Measurements from ENCODE around the gene ASS1.

The ASS1 gene

GRCh38 chr9:130421802-130422276 is 22.9 kb upstream of the ASS1 start:
- Histone ChIP-seq H3K9me3 (ENCODE audit: control insufficient read depth, low read length) (no peaks in the 10 kb centered on the region), H3K36me3 (ENCODE audit: control insufficient read depth, insufficient read depth, low read length) (no peaks in the 10 kb centered on the region), H3K4me3 (ENCODE audit: low read length) (no peak overlapping the region), H3K27me3 (ENCODE audit: control insufficient read depth, insufficient read depth, low read length) (no peaks in the 10 kb centered on the region), H3K4me1 (ENCODE audit: control insufficient read depth, insufficient read depth, low read length) (no peaks in the 10 kb centered on the region), H3K9ac (ENCODE audit: low read length) (no peak overlapping the region)

GRCh38 chr9:130422546-130422945 is 22.2 kb upstream of the ASS1 start:
- Histone ChIP-seq H3K27me3 (ENCODE audit: control insufficient read depth, insufficient read depth, low read length) (no peaks in the 10 kb centered on the region), H3K4me3 (ENCODE audit: low read length) (no peak overlapping the region), H3K36me3 (ENCODE audit: control insufficient read depth, insufficient read depth, low read length) (no peaks in the 10 kb centered on the region), H3K9ac (ENCODE audit: low read length) (no peak overlapping the region), H3K9me3 (ENCODE audit: control insufficient read depth, low read length) (no peaks in the 10 kb centered on the region), H3K4me1 (ENCODE audit: control insufficient read depth, insufficient read depth, low read length) (no peaks in the 10 kb centered on the region)

GRCh38 chr9:130423272-130423671 is 21.5 kb upstream of the ASS1 start:
- H3K27me3 ChIP-seq (ENCODE audit: control insufficient read depth, insufficient read depth, low read length) = no peaks in the 10 kb centered on the region
- H3K4me1 ChIP-seq (ENCODE audit: control insufficient read depth, insufficient read depth, low read length) = no peaks in the 10 kb centered on the region
- H3K4me3 ChIP-seq (ENCODE audit: low read length) = no peak overlapping the region
- H3K9ac ChIP-seq (ENCODE audit: low read length) = no peak overlapping the region
- no peaks in the 10 kb centered on the region for H3K9me3 ChIP-seq (ENCODE audit: control insufficient read depth, low read length)
- H3K36me3 ChIP-seq (ENCODE audit: control insufficient read depth, insufficient read depth, low read length) = no peaks in the 10 kb centered on the region

GRCh38 chr9:130424595-130425454 is 19.9 kb upstream of the ASS1 start:
- no peaks in the 10 kb centered on the region for H3K27me3 ChIP-seq (ENCODE audit: control insufficient read depth, insufficient read depth, low read length)
- H3K9me3 ChIP-seq (ENCODE audit: control insufficient read depth, low read length) = no peaks in the 10 kb centered on the region

GRCh38 chr9:130425741-130426466 is 18.9 kb upstream of the ASS1 start:
- Histone ChIP-seq H3K4me1 (ENCODE audit: control insufficient read depth, insufficient read depth, low read length) (no peaks in the 10 kb centered on the region), H3K4me3 (ENCODE audit: low read length) (no peak overlapping the region), H3K27me3 (ENCODE audit: control insufficient read depth, insufficient read depth, low read length) (no peaks in the 10 kb centered on the region), H3K9ac (ENCODE audit: low read length) (no peak overlapping the region), H3K36me3 (ENCODE audit: control insufficient read depth, insufficient read depth, low read length) (no peaks in the 10 kb centered on the region), H3K9me3 (ENCODE audit: control insufficient read depth, low read length) (no peaks in the 10 kb centered on the region)

More at GRCh38 chr9:130424595-130425454, 19.9 kb upstream of the ASS1 start:
- Histone ChIP-seq H3K4me1 (ENCODE audit: control insufficient read depth, insufficient read depth, low read length) (no peaks in the 10 kb centered on the region), H3K9ac (ENCODE audit: low read length) (no peak overlapping the region), H3K4me3 (ENCODE audit: low read length) (no peak overlapping the region), H3K36me3 (ENCODE audit: control insufficient read depth, insufficient read depth, low read length) (no peaks in the 10 kb centered on the region)

GRCh38 chr9:130426467-130426773 is 18.3 kb upstream of the ASS1 start:
- Histone ChIP-seq H3K27me3 (ENCODE audit: control insufficient read depth, insufficient read depth, low read length) (no peaks in the 10 kb centered on the region), H3K4me1 (ENCODE audit: control insufficient read depth, insufficient read depth, low read length) (no peaks in the 10 kb centered on the region), H3K9ac (ENCODE audit: low read length) (no peak overlapping the region), H3K9me3 (ENCODE audit: control insufficient read depth, low read length) (no peaks in the 10 kb centered on the region), H3K4me3 (ENCODE audit: low read length) (no peak overlapping the region), H3K36me3 (ENCODE audit: control insufficient read depth, insufficient read depth, low read length) (no peaks in the 10 kb centered on the region)

- H3K9ac ChIP-seq (ENCODE audit: low read length) = no peak overlapping the region
Measured at GRCh38 chr9:130426883-130427282, 17.9 kb upstream of the ASS1 start.

GRCh38 chr9:130427326-130427725 is 17.4 kb upstream of the ASS1 start:
- Histone ChIP-seq H3K9ac (ENCODE audit: low read length) (no peak overlapping the region), H3K9me3 (ENCODE audit: control insufficient read depth, low read length) (no peaks in the 10 kb centered on the region), H3K36me3 (ENCODE audit: control insufficient read depth, insufficient read depth, low read length) (no peaks in the 10 kb centered on the region), H3K4me3 (ENCODE audit: low read length) (no peak overlapping the region), H3K27me3 (ENCODE audit: control insufficient read depth, insufficient read depth, low read length) (peaks cover 6% of the 10 kb centered on the region), H3K4me1 (ENCODE audit: control insufficient read depth, insufficient read depth, low read length) (no peaks in the 10 kb centered on the region)

More at GRCh38 chr9:130426883-130427282, 17.9 kb upstream of the ASS1 start:
- H3K27me3 ChIP-seq (ENCODE audit: control insufficient read depth, insufficient read depth, low read length) = peaks cover 2% of the 10 kb centered on the region
- H3K9me3 ChIP-seq (ENCODE audit: control insufficient read depth, low read length) = no peaks in the 10 kb centered on the region
- H3K4me1 ChIP-seq (ENCODE audit: control insufficient read depth, insufficient read depth, low read length) = no peaks in the 10 kb centered on the region
- no peak overlapping the region for H3K4me3 ChIP-seq (ENCODE audit: low read length)
- H3K36me3 ChIP-seq (ENCODE audit: control insufficient read depth, insufficient read depth, low read length) = no peaks in the 10 kb centered on the region

GRCh38 chr9:130428086-130428665 is 16.6 kb upstream of the ASS1 start:
- Histone ChIP-seq H3K4me3 (ENCODE audit: low read length) (no peak overlapping the region), H3K9me3 (ENCODE audit: control insufficient read depth, low read length) (no peaks in the 10 kb centered on the region), H3K27me3 (ENCODE audit: control insufficient read depth, insufficient read depth, low read length) (peaks cover 15% of the 10 kb centered on the region), H3K36me3 (ENCODE audit: control insufficient read depth, insufficient read depth, low read length) (no peaks in the 10 kb centered on the region), H3K9ac (ENCODE audit: low read length) (no peak overlapping the region), H3K4me1 (ENCODE audit: control insufficient read depth, insufficient read depth, low read length) (peaks cover 5% of the 10 kb centered on the region)

GRCh38 chr9:130429381-130429780 is 15.4 kb upstream of the ASS1 start:
- Histone ChIP-seq H3K27me3 (ENCODE audit: control insufficient read depth, insufficient read depth, low read length) (peaks cover 26% of the 10 kb centered on the region), H3K9ac (ENCODE audit: low read length) (no peak overlapping the region), H3K4me1 (ENCODE audit: control insufficient read depth, insufficient read depth, low read length) (peaks cover 5% of the 10 kb centered on the region), H3K9me3 (ENCODE audit: control insufficient read depth, low read length) (no peaks in the 10 kb centered on the region), H3K4me3 (ENCODE audit: low read length) (no peak overlapping the region), H3K36me3 (ENCODE audit: control insufficient read depth, insufficient read depth, low read length) (no peaks in the 10 kb centered on the region)

GRCh38 chr9:130429831-130430230 is 14.9 kb upstream of the ASS1 start:
- Histone ChIP-seq H3K4me1 (ENCODE audit: control insufficient read depth, insufficient read depth, low read length) (peaks cover 5% of the 10 kb centered on the region), H3K27me3 (ENCODE audit: control insufficient read depth, insufficient read depth, low read length) (peaks cover 26% of the 10 kb centered on the region), H3K36me3 (ENCODE audit: control insufficient read depth, insufficient read depth, low read length) (no peaks in the 10 kb centered on the region), H3K9me3 (ENCODE audit: control insufficient read depth, low read length) (no peaks in the 10 kb centered on the region), H3K9ac (ENCODE audit: low read length) (no peak overlapping the region), H3K4me3 (ENCODE audit: low read length) (no peak overlapping the region)

GRCh38 chr9:130430232-130430631 is 14.5 kb upstream of the ASS1 start:
- Histone ChIP-seq H3K4me1 (ENCODE audit: control insufficient read depth, insufficient read depth, low read length) (peaks cover 5% of the 10 kb centered on the region), H3K36me3 (ENCODE audit: control insufficient read depth, insufficient read depth, low read length) (no peaks in the 10 kb centered on the region), H3K27me3 (ENCODE audit: control insufficient read depth, insufficient read depth, low read length) (peaks cover 26% of the 10 kb centered on the region)

More at GRCh38 chr9:130430232-130430631, 14.5 kb upstream of the ASS1 start:
- H3K9ac ChIP-seq (ENCODE audit: low read length) = no peak overlapping the region
- H3K9me3 ChIP-seq (ENCODE audit: control insufficient read depth, low read length) = no peaks in the 10 kb centered on the region
- no peak overlapping the region for H3K4me3 ChIP-seq (ENCODE audit: low read length)
